Measurements from ENCODE around the gene CHCHD5.
A peak's percentile ranks its signal among the peaks of the same experiment; 100 is the strongest.
"Not testable (repeated sequence)": the region's sequence is repeated elsewhere in the genome, so short reads cannot be mapped to it uniquely, and the experiment has no call there.

The CHCHD5 gene

GRCh38 chr2:112588611-112589045, 4.2 kb downstream of the CHCHD5 start:
- DNase-seq (ENCODE audit: low spot score) = no peak

- no peak for DNase-seq (ENCODE audit: low spot score)
Observed at GRCh38 chr2:112591413-112591812, 7.0 kb downstream of the CHCHD5 start.

DNA sequence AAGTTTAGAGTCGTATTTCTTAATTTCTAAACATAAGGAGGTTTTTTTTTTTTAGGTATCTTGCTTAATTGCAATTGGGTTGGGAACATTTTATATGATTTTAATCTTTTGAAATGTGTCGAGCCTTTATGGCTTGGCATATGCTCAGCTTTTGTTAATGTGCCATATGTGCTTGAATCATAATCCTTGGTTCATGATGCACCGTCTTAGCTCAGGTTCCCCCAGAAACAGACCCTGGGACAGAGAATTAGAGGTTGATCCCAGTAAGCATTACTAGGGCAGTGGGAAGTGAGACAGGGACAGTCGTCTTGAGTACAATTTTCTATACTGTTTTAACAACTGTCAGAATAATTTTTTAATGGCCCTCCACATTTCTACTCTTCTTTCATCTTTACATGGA, 9.3 kb downstream of the CHCHD5 start:
- DNase-seq (ENCODE audit: low spot score) = no peak

GRCh38 chr2:112597537-112598322, 13.3 kb downstream of the CHCHD5 start:
- DNase-seq (ENCODE audit: low spot score) = no peak

DNA sequence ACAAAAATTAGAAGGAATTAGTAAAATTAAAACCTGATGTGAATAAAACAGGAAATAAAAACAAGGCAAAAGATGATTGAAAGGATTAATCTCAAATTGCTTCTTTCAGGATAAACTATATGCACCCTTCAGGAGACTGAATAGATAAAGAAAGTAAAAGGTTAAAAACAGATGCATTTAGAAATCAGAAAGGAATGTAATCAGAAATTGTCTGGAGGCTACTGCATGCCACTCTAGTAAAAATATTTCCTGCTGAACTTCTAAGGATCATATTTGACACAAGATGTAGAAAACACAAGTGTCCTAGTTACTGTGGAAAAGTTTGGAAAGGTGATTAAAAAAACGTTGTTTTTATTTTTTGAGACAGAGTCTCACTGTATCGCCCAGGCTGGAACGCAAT, 16.2 kb downstream of the CHCHD5 start:
- DNase-seq (ENCODE audit: low spot score) = no peak

DNA sequence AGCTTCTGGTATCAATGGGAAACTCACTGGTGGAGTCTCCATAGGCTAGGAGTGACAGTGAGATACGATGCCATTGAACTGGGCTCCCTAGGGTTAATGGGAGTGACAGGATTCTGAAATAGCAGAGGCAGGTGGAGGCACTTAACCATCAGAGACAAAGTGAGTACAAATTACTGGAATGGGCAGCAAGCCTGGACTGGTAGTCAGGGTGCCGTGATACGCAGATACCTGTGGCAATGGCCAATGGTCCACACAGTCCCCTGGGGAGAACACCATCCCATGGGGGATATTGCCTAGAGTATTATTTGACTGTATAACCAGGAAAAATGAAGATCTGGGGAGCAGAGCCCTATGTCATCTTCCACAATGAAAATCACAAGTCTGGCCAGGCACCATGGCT, 17.3 kb downstream of the CHCHD5 start:
- DNase-seq (ENCODE audit: low spot score) = no peak

DNA sequence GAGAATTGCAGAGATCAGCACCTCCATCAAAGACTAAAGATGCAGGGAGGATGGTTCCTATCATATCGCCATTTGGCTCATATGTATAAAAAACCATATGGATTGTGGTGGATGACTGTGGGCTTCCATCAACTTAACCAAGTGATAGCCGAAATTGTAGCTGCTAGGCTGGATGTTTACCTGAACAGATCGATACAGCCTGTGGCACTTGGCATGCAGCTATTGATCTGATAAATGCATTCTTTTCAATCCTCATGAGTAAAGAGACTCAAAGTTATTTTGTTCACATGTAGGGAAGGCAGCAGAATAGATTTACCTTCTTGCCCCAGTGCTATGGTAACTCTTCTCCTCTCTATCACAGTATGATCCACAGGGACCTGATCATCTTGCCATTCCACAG, 18.5 kb downstream of the CHCHD5 start:
- no peak for DNase-seq (ENCODE audit: low spot score)

- DNase-seq (ENCODE audit: low spot score) = no peak
Observed at GRCh38 chr2:112603731-112604130, 19.3 kb downstream of the CHCHD5 start.

DNA sequence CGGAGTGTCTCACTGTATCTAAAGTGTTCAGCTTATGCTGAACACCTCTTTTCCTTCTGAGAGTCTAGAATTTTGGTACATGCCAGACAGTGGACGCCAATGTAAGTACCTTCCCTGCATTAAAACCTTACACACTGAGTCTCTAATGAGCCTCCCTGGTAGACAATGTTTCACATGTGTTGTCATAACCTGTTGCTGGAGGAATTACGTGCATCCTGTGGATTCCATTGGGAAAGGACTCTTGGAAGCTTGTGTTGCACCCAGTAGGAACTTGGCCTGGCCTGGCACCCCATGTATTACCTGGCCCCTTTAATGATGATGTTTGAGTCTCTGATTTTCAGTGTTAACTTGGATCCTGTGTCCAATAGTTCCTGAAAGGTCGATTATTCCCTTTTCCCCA, 20.5 kb downstream of the CHCHD5 start:
- DNase-seq (ENCODE audit: low spot score) = no peak

DNA sequence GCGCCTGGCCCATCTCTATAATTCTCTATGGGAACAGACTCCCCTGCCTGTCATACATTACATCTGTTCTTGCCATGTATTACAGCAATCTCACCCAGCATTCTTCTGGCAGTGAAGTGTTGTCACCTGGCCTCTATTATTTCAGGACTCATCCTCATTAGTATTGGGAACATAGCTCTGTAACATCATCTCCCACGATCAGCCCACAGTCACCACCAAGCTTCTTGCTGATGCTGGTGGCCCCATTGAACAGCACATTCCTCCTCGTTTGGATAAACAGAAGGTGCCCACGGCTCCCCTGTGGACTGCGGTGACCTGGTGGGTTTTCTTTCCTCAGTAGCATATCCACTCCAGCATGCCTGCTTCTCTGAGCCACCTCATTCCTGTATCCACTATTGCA, 21.5 kb downstream of the CHCHD5 start:
- no peak for DNase-seq (ENCODE audit: low spot score)

- DNase-seq (ENCODE audit: low spot score) = no peak
Observed at GRCh38 chr2:112606547-112606946, 22.1 kb downstream of the CHCHD5 start.

GRCh38 chr2:112607680-112608438, 23.4 kb downstream of the CHCHD5 start:
- no peak for DNase-seq (ENCODE audit: low spot score)

GRCh38 chr2:112609320-112609719, 24.9 kb downstream of the CHCHD5 start:
- DNase-seq (ENCODE audit: low spot score) = not testable (repeated sequence)

- DNase-seq (ENCODE audit: low spot score) = not testable (repeated sequence)
Observed at GRCh38 chr2:112612283-112612682, 27.9 kb downstream of the CHCHD5 start.

GRCh38 chr2:112614201-112614840, 29.9 kb downstream of the CHCHD5 start:
- DNase-seq (ENCODE audit: low spot score) = no peak

GRCh38 chr2:112615051-112615450, 30.6 kb downstream of the CHCHD5 start:
- DNase-seq (ENCODE audit: low spot score) = no peak

GRCh38 chr2:112615798-112616197, 31.4 kb downstream of the CHCHD5 start:
- DNase-seq (ENCODE audit: low spot score) = not testable (repeated sequence)

DNA sequence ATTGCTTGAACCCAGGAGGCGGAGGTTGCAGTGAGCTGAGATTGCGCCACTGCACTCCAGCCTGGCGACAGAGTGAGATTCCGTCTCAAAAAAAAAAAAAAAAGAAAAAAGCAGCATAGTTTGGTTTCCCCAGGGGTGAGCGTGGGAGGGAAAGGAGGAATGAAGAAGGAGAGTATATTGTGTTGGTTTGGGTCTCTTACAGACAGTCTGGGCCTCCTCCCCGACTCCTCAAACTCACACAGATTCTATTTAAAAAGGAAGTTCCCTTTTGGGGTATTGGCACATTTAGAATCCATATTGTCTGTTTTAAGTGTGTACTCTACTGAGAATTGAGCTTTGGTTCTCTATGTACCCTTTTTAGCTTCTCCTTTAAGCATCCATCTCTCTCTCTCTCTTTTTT, 34.0 kb downstream of the CHCHD5 start:
- DNase-seq (ENCODE audit: low spot score) = no peak

- no peak for DNase-seq (ENCODE audit: low spot score)
Observed at GRCh38 chr2:112621790-112622527, 37.5 kb downstream of the CHCHD5 start.

DNA sequence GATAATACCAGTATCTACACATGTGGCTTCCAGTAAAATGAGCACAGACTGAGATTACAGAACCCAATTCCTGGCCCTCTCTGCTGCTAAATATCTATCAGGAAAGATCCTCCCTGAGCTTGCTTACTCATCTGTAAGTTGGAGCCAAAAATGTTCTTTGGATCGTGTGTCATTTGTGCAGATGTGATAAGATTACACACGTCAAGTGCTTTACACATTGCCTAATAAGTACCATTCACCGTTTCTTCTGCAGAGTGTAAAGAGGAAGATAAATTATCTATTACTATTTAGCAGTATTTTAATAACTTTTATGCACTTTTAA, 38.1 kb downstream of the CHCHD5 start:
- no peak for DNase-seq (ENCODE audit: low spot score)

DNA sequence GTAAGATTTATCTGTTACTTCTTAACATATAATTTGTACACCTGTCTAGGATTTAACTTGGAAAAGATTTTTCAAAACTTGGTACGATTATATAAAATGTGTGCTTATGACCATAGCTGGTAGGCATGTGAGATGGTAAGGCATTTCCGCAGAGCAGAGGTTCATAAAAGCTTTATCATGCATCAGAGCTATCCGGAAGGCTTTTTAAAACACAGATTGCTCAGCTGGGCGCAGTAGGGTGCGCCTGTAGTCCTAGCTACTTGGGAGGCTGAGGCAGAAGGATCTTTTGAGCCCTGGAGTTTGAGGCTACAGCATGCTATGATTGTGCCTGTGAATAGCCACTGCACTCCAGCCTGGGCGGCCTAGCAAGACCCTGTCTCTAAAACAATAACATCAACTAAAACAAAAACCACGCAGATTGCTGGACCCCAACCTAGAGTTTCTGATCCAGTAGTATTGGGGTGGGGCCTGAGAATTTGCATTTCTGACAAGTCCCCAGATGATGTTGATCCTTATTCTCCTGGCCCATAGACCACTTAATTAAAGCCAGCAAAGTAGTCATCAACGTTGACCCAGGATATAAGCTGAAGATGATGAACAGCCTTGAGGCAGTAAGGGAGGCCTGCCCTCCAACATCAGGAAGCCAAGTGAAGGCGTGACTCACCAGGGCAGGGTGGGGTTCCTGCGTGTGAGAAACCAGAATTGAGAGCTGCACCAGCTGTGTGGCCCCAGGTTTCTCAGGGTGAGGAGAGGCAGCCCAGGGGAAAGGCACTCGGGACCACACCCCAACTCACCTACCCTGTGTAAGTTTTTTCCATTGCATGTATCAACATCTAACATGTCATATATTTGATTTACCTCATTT, 39.7 kb downstream of the CHCHD5 start:
- DNase-seq (ENCODE audit: low spot score) = peak; percentile 80
